HG02642 (cell line): ENCODE results near the gene LYST.

Experiments used
- ATAC-seq: cut with Tn5 transposase; IDR thresholded peaks from one replicate; pipeline ENCODE4 v1.9.1; 2021; ENCODE audit warnings: mild to moderate bottlenecking; ENCODE audit not compliant: unreplicated experiment, poor library complexity

The LYST gene

DNA sequence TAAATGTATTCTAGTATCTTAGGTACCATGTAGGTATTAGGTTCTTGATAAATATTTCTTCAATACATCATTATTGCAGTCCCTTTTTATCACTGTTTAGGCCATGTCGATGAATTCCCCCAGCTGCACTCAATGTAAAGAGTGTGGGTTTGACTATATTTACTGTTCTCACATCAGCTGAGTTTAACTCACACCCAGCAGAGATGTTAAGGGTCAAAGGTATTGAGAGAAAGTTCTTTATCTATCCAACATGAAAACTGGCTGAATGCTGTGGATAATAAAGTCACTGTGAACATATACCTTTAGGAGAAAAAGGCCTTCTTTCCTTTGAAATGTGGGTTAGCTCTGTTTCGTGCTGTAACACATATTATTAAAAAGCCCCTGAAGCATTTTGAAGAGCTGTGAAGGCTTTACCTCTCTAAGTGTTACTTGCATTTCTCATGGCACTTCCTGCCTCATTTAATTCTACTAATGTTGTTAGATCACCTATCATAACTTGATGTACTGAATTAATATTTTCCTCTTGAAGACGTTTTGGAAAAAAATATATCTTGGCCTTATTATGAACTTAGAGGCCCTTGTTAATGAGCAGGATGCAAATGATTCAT lies 19.1 kb upstream of the LYST start:
- ATAC-seq: no peak

GRCh38 chr1:235883261-235883927 lies 16.7 kb upstream of the LYST start:
- ATAC-seq: peak; percentile 37

DNA sequence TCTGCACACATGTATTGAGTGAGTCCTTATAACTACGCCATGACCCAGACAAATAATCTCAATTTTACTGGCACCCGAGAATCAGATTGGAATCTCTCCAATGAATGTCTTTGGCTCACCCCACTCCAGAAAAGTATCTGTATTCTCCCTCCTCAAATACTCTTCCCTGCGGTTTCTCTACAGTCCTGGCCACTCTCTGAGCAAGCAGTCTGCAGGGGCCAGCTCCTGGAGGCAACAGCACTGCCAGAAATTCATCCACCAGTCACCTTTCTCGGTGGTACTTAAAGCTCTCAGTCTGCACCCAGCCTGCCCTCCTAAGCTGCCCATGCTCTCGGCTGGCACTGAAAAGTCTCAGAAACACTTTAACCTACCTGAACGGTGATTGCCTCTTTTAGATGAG lies 16.1 kb upstream of the LYST start:
- ATAC-seq: no peak

- ATAC-seq: no peak
Observed at GRCh38 chr1:235881930-235882700, 15.4 kb upstream of the LYST start.

DNA sequence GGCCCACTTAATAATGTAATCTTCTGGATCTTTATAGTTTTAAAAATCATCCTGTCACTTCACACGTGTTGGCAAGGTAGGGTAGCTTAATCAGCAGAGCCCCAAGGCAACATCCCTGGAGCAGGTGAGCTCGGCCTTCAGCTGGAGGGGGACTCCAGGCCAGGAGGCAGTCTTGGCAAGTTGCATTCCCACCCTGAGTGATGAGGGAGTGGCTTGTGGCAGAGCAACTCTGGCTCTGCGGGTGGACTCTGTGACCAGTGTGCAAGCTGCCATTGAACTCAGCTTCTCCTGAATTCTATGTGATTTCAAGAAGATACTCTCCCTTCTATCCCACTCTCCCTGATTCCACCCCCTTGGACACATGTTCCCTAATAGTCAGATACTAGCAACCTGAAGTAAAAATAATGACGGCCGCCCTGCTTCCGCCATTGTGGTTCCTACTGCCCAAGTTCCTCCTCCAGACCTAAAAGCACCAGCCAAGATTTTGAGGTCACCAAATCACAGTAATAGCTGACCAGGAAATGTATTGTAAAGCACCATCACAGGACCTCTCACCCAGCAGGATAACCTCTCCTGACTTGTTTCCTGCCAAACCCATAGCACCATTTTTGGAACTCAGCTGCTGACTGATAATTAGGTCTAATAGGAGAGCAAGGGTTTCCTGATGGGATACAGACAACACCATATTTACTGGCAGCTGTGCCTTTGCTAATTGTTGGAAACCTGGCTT lies 11.5 kb upstream of the LYST start:
- ATAC-seq: no peak

- ATAC-seq: no peak
Observed at GRCh38 chr1:235876402-235876841, 9.7 kb upstream of the LYST start.

GRCh38 chr1:235875036-235875597 lies 8.4 kb upstream of the LYST start:
- no peak for ATAC-seq

GRCh38 chr1:235874261-235874660 lies 7.6 kb upstream of the LYST start:
- ATAC-seq: no peak

GRCh38 chr1:235873571-235873970 lies 6.9 kb upstream of the LYST start:
- ATAC-seq: no peak

- no peak for ATAC-seq
Observed at GRCh38 chr1:235873045-235873444, 6.3 kb upstream of the LYST start.

GRCh38 chr1:235872270-235872669 lies 5.6 kb upstream of the LYST start:
- no peak for ATAC-seq

DNA sequence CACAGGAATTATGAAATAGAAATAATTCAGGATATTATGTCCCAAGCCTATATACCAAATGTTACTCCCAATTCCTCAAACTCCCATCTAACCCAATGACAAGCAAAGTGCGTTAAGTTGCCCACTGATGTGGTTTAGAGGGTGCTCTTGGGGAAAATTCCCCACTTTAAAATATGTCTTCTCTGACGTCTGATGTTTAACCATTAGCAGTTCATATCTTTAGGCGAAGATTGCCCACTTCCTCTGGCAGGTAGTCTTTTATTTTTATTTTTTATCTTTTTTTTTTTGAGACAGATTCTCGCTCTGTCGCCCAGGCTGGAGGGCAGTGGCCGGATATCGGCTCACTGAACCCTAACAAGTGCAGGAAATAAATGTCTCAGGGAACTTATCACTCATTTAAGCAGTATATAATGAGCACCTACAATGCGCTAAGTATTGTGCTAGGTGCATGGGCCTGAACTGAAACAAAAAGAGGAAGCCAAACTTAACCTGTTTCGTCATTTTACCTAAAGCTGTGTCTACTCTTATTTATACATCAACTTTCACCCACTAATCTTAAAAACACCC lies 1.3 kb upstream of the LYST start:
- ATAC-seq: no peak

DNA sequence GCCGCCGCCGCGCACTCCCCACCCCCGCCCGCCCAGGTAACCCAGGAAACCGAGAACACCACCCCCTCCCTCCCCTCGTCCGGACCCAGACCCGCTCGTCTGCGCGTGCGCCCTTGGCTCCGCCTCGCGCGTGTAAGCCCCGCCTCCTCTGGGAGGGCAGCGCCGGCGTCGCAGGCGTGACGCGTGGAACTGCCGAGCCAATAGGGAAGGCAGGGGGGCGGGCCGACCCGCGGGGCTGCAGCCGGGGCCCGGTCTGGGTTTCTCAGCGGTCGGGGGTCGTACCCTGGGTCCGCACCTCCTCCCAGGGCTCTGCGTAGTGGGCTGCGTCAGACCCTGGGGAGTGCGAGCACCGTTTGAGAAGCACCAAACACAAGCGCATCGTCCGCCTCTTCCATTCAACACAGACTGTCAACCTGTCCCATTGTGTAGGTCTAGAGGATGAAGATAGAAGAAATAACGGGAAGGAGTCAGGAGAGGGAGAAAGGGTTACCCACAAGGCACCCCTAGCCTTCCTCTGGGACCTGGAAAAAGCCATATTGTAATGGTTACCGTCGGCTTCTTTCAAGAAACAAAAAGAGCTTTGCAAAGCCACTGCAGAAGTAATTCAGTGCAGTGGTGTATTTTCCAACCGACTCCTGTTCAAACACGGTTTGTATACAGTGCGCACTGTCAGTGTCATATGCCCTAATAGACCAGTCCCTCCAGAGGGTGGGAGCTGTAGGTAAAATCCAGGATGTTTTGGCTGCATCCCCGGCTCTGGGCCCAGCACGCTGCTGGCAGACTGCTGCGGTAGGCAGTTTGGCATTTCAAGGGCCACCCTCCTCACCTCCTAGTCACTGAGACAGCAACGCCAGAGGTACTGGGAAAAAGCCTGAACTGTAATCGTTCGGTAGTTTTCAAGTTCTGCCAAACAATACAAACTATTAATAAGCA lies 473 bp upstream of the LYST start:
- ATAC-seq: peak; percentile 82

DNA sequence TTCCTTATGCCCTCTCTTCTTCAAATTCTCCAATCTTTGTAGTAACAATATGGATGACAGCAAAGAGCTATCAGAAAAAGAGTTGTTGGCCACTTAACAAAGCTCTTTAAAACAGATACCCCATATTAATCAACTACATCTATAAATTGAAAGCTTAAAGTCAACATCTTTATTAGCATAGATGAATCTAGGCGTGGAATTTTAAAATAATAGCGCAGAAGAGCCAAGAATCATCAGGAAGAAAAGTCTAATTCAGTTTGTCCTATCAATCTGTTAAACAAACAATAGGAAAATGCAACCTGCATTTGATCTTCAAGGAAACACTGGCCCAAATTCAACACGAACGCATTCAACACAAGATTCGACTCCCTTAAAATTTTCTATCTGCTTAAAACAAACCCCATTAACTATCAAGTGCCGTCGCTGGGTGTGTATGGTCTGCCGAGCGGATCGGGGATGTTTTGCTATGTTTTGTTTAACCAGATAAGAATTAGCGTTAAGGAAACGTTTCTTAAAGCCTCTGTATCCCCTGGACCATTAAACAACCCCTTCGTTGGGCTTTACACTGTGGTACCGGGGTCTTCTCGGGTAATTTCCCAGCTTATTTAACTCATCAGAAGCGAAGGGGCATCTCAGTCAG lies 1.0 kb downstream of the LYST start:
- ATAC-seq: peak; percentile 2

GRCh38 chr1:235864931-235865525 lies 1.7 kb downstream of the LYST start:
- no peak for ATAC-seq

DNA sequence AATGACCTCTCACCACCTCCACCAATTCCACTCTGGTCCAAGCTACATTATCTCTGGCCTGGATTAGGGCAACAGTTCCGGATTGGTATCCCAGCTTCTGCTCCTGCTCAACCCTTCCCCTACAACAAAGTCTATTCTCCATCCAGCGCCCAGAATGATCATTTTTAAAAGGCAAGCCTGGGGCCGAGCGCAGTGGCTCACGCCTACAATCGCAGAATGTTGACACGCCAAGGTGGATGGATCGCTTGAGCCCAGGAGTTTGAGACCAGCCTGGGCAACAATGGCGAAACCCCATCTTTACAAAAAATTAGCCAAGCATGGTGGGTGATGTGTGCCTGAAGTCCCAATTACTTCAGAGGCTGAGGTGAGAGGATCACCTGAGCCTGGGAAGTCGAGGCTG lies 2.2 kb downstream of the LYST start:
- ATAC-seq: no peak

GRCh38 chr1:235863699-235864093 lies 3.0 kb downstream of the LYST start:
- no peak for ATAC-seq

- no peak for ATAC-seq
Observed at GRCh38 chr1:235861857-235862256, 4.8 kb downstream of the LYST start.
